Hepatocyte (in vitro differentiated cells): ENCODE measurements around the gene SLC37A1.

Experiments used
- CTCF ChIP-seq: fragments of 200-600 bp; sonication (generic); IDR thresholded peaks from 2 replicates; pipeline ENCODE4 v1.5.1; 2016; ENCODE audit warnings: antibody characterized with exemption, mild to moderate bottlenecking; ENCODE audit not compliant: poor library complexity
- EZH2 ChIP-seq: fragments of 200-600 bp; sonication (generic); IDR thresholded peaks from 2 replicates; pipeline ENCODE4 v1.6.1; 2016; ENCODE audit warnings: antibody characterized with exemption, mild to moderate bottlenecking, borderline replicate concordance
- EZH2phosphoT487 ChIP-seq: fragments of 200-600 bp; sonication (generic); IDR thresholded peaks from one replicate; pipeline ENCODE4 v1.6.1; 2018; ENCODE audit warnings: antibody characterized with exemption, mild to moderate bottlenecking, low read depth, moderate library complexity; ENCODE audit not compliant: unreplicated experiment, severe bottlenecking

- no peak for TF ChIP-seq EZH2phosphoT487
- TF ChIP-seq CTCF = no peak
- no peak for TF ChIP-seq EZH2
Measured at GRCh38 chr21:42586406-42586805, 72.8 kb downstream of the SLC37A1 start.
